NT2/D1 (cell line): Measurements from ENCODE around the gene GALNT7.

Source experiments
- DNase-seq: peaks from one replicate; pipeline ENCODE4 v3.0.0-alpha.2; 2011; ENCODE audit warnings: low read depth, low spot score
- H3K27me3 ChIP-seq: 2 replicates; pipeline ENCODE4 v1.6.0; 2011; ENCODE audit warnings: mild to moderate bottlenecking; ENCODE audit not compliant: insufficient read length, insufficient read depth
- H3K36me3 ChIP-seq: 2 replicates; pipeline ENCODE4 v1.6.1; 2011; ENCODE audit warnings: mild to moderate bottlenecking, low read length, mixed read lengths; ENCODE audit not compliant: insufficient read depth, insufficient read length
- H3K4me1 ChIP-seq: 2 replicates; pipeline ENCODE4 v1.5.1; 2011; ENCODE audit not compliant: insufficient read depth, insufficient read length
- H3K4me3 ChIP-seq: 2 replicates; pipeline ENCODE4 v1.5.1; 2011; ENCODE audit warnings: low read depth; ENCODE audit not compliant: insufficient read length
- H3K9ac ChIP-seq: 2 replicates; pipeline ENCODE4 v1.6.0; 2011; ENCODE audit warnings: low read depth; ENCODE audit not compliant: insufficient read length
- H3K9me3 ChIP-seq: 2 replicates; pipeline ENCODE4 v1.5.1; 2011; ENCODE audit warnings: mild to moderate bottlenecking, low read length; ENCODE audit not compliant: insufficient read depth
- SUZ12 ChIP-seq: IDR thresholded peaks from 2 replicates; pipeline ENCODE4 v1.6.1; 2011; ENCODE audit not compliant: insufficient read length, insufficient read depth; ENCODE audit errors: extremely low read depth
- YY1 ChIP-seq: IDR thresholded peaks from 2 replicates; pipeline ENCODE4 v1.6.1; 2011; ENCODE audit not compliant: insufficient read length, insufficient read depth
- ZNF274 ChIP-seq: IDR thresholded peaks from 2 replicates; pipeline ENCODE4 v1.6.1; 2011; ENCODE audit warnings: mild to moderate bottlenecking, low read depth, low read length

GALNT7 gene

DNA sequence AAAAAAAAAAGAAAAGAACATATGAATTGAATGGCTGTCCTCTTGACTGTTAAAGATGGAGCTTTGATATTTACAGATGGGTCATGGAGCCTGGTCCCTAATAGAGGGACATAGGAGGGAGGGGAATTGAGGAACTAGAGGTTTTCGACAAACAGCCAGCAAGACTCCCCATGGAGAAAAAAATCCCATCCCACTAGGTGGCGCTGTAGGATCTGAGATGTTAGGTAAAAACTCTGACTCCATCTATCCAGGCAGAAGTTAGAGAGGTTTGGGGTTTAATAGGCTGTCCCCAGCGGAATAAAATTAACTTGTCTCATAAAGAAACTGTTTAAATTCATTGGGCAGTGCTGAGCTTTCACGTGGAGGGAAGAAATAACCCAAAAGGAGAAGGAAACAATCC lies 119.7 kb downstream of the GALNT7 start:
- Histone ChIP-seq H3K4me3 (no peak overlapping the region), H3K4me1 (no peaks in the 10 kb centered on the region), H3K27me3 (no peaks in the 10 kb centered on the region), H3K9ac (no peak overlapping the region), H3K9me3 (peaks cover 44% of the 10 kb centered on the region), H3K36me3 (peaks cover 2% of the 10 kb centered on the region)
- DNase-seq: peak; percentile 15
- TF ChIP-seq SUZ12: no peak
- TF ChIP-seq YY1: no peak
- no peak for TF ChIP-seq ZNF274

GRCh38 chr4:173288698-173289352 lies 120.2 kb downstream of the GALNT7 start:
- no peak overlapping the region for H3K9ac ChIP-seq
- no peaks in the 10 kb centered on the region for H3K27me3 ChIP-seq
- TF ChIP-seq SUZ12 (no peak), YY1 (no peak), ZNF274 (no peak)
- no peaks in the 10 kb centered on the region for H3K4me1 ChIP-seq
- no peak overlapping the region for H3K4me3 ChIP-seq
- DNase-seq: no peak
- peaks cover 5% of the 10 kb centered on the region for H3K36me3 ChIP-seq
- H3K9me3 ChIP-seq: peaks cover 40% of the 10 kb centered on the region

GRCh38 chr4:173289353-173289727 lies 120.7 kb downstream of the GALNT7 start:
- H3K4me3 ChIP-seq: no peak overlapping the region
- H3K27me3 ChIP-seq: no peaks in the 10 kb centered on the region
- H3K9me3 ChIP-seq: peaks cover 35% of the 10 kb centered on the region
- TF ChIP-seq ZNF274 (no peak), SUZ12 (no peak), YY1 (no peak)
- no peaks in the 10 kb centered on the region for H3K4me1 ChIP-seq
- H3K36me3 ChIP-seq: peaks cover 6% of the 10 kb centered on the region
- no peak overlapping the region for H3K9ac ChIP-seq
- no peak for DNase-seq

DNA sequence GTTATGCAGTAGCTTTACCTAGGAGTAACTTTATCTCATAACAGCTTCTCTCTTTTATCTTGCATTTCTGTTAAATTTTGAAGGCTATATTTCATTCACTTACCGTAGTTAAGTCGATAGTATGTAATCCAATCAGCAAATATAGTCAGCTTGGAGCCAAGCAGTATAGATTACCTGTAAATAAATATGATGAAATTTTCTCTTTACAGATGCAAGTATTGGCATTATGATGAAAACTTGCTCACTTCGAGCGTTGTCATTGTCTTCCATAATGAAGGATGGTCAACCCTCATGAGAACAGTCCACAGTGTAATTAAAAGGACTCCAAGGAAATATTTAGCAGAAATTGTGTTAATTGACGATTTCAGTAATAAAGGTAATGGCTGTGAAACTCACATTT lies 123.3 kb downstream of the GALNT7 start:
- no peak for DNase-seq
- no peak for TF ChIP-seq ZNF274
- TF ChIP-seq SUZ12: no peak
- no peak for TF ChIP-seq YY1
- H3K27me3 ChIP-seq: no peaks in the 10 kb centered on the region
- no peak overlapping the region for H3K9ac ChIP-seq
- H3K4me1 ChIP-seq: no peaks in the 10 kb centered on the region
- no peak overlapping the region for H3K4me3 ChIP-seq
- H3K36me3 ChIP-seq: peaks cover 9% of the 10 kb centered on the region
- peaks cover 10% of the 10 kb centered on the region for H3K9me3 ChIP-seq

GRCh38 chr4:173293663-173294062 lies 125.1 kb downstream of the GALNT7 start:
- Histone ChIP-seq H3K4me1 (no peaks in the 10 kb centered on the region), H3K9ac (no peak overlapping the region), H3K9me3 (no peaks in the 10 kb centered on the region), H3K4me3 (no peak overlapping the region), H3K36me3 (peaks cover 13% of the 10 kb centered on the region), H3K27me3 (no peaks in the 10 kb centered on the region)
- no peak for DNase-seq
- TF ChIP-seq SUZ12: no peak
- TF ChIP-seq YY1: no peak
- no peak for TF ChIP-seq ZNF274

- H3K4me1 ChIP-seq: no peaks in the 10 kb centered on the region
- DNase-seq: no peak
- H3K4me3 ChIP-seq: no peak overlapping the region
- H3K27me3 ChIP-seq: no peaks in the 10 kb centered on the region
- peaks cover 13% of the 10 kb centered on the region for H3K36me3 ChIP-seq
- TF ChIP-seq ZNF274 (no peak), SUZ12 (no peak), YY1 (no peak)
- H3K9me3 ChIP-seq: no peaks in the 10 kb centered on the region
- H3K9ac ChIP-seq: no peak overlapping the region
These were observed 125.8 kb downstream of the GALNT7 start for GRCh38 chr4:173294444-173294843.

DNA sequence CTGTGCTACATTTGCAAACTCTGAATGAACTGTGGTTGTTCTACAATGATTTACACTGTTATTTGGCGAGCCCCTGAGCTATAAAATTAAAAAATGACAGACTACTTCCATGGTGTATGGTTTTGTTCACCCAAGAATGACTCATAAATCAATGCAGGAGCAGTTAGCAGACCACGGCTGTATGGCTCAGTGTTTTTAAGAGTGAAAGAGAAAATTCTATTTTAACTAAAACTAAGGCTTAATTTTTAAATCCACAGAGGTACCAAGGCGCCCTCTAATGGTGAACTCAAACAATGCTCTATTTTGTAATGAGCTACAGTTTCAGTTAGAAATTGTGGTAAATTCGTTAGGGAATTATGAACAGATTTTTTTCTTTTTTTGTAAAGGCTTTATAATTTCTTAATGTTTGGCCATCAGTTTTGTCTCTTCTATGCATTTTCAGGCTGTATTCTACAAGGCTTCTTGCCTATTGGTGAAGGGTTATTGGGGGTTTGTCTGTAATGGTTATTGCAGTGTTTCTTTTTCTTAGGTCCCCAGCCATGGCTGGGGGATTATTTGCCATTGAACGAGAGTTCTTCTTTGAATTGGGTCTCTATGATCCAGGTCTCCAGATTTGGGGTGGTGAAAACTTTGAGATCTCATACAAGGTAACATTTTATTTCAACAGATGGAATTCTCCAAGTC lies 133.0 kb downstream of the GALNT7 start:
- Histone ChIP-seq H3K27me3 (no peaks in the 10 kb centered on the region), H3K4me1 (no peaks in the 10 kb centered on the region), H3K4me3 (no peak overlapping the region), H3K9me3 (no peaks in the 10 kb centered on the region), H3K9ac (no peak overlapping the region), H3K36me3 (peaks cover 8% of the 10 kb centered on the region)
- no peak for DNase-seq
- no peak for TF ChIP-seq ZNF274
- no peak for TF ChIP-seq YY1
- TF ChIP-seq SUZ12: no peak
